Measurements from ENCODE around the gene SLC39A10. TPM values are rescaled to one million over a fixed set of nuclear protein-coding genes. Genes with fewer than 3 reads are reported as not detected.

Gene SLC39A10
- total and polyA plus RNA-seq, 12 donors, result 6.6 to 83.0 (median 33.0) TPM

GRCh38 chr2:195695002-195695631 is 38.1 kb downstream of the SLC39A10 start:
- H3K27ac ChIP-seq, result no peak overlapping the region
- no peaks in the 10 kb centered on the region for H3K27me3 ChIP-seq
- H3K4me3 ChIP-seq, result no peak overlapping the region
- intact Hi-C loops (cut with DNase I), result no loop called here
- no peak for TF ChIP-seq POLR2A (IDR thresholded peaks at IDR 0.05)
- TF ChIP-seq CTCF (IDR thresholded peaks at IDR 0.05), result no peak
- H3K4me1 ChIP-seq (replicated peaks in 1 of 2), result peaks cover 0 to 6% of the 10 kb centered on the region in 2 donors
- peaks cover 0 to 9% (median 6%) of the 10 kb centered on the region in 3 donors for H3K9me3 ChIP-seq (replicated peaks in 1 of 3)
- no peaks in the 10 kb centered on the region for H3K36me3 ChIP-seq (replicated peaks in 1 of 2)
- no peak for DNase-seq
- 81 to 91% (median 88%) methylated on average over 5 to 8 of the region's 8 CpGs for WGBS, 4 donors

GRCh38 chr2:195696012-195696411 is 39.0 kb downstream of the SLC39A10 start:
- Histone ChIP-seq H3K4me1 (replicated peaks in 1 of 2) (peaks cover 0 to 6% of the 10 kb centered on the region in 2 donors), H3K9me3 (replicated peaks in 1 of 3) (peaks cover 0 to 12% (median 9%) of the 10 kb centered on the region in 3 donors), H3K27ac (no peak overlapping the region), H3K36me3 (replicated peaks in 1 of 2) (no peaks in the 10 kb centered on the region), H3K4me3 (no peak overlapping the region), H3K27me3 (no peaks in the 10 kb centered on the region)
- no peak for DNase-seq
- intact Hi-C loops (cut with DNase I), result no loop called here
- WGBS, 4 donors, result 81 to 94% (median 87%) methylated on average over 1 of the region's 1 CpG
- TF ChIP-seq POLR2A (IDR thresholded peaks at IDR 0.05), result no peak
- no peak for TF ChIP-seq CTCF (IDR thresholded peaks at IDR 0.05)

- DNase-seq, result no peak
- intact Hi-C loops (cut with DNase I), result no loop called here
- 91 to 96% (median 94%) methylated on average over 3 of the region's 3 CpGs for WGBS, 4 donors
- H3K4me3 ChIP-seq, result no peak overlapping the region
- H3K9me3 ChIP-seq (replicated peaks in 1 of 3), result peaks cover 0 to 15% (median 9%) of the 10 kb centered on the region in 3 donors
- H3K27ac ChIP-seq, result no peak overlapping the region
- H3K36me3 ChIP-seq (replicated peaks in 1 of 2), result no peaks in the 10 kb centered on the region
- H3K4me1 ChIP-seq (replicated peaks in 1 of 2), result peaks cover 0 to 6% of the 10 kb centered on the region in 2 donors
- no peak for TF ChIP-seq CTCF (IDR thresholded peaks at IDR 0.05)
- no peak for TF ChIP-seq POLR2A (IDR thresholded peaks at IDR 0.05)
- H3K27me3 ChIP-seq, result no peaks in the 10 kb centered on the region
Measured at GRCh38 chr2:195697681-195698220, 40.7 kb downstream of the SLC39A10 start.

GRCh38 chr2:195700480-195700879 is 43.5 kb downstream of the SLC39A10 start:
- WGBS, 4 donors, result 85 to 100% (median 97%) methylated on average over 2 to 3 of the region's 3 CpGs
- TF ChIP-seq CTCF (IDR thresholded peaks at IDR 0.05) (no peak), POLR2A (IDR thresholded peaks at IDR 0.05) (no peak)
- no peak overlapping the region for H3K4me3 ChIP-seq
- H3K9me3 ChIP-seq (replicated peaks in 1 of 3), result peaks cover 0 to 15% (median 9%) of the 10 kb centered on the region in 3 donors
- no peak for DNase-seq
- no peak overlapping the region for H3K27ac ChIP-seq
- intact Hi-C loops (cut with DNase I), result no loop called here
- H3K36me3 ChIP-seq (replicated peaks in 1 of 2), result no peaks in the 10 kb centered on the region
- no peaks in the 10 kb centered on the region for H3K4me1 ChIP-seq (replicated peaks in 1 of 2)
- H3K27me3 ChIP-seq, result no peaks in the 10 kb centered on the region
